PFSK-1 (cell line): ENCODE measurements around the gene ZSCAN5A.

ENCODE experiments used
- FOXP2 ChIP-seq: optimal IDR thresholded peaks from 2 replicates; pipeline ENCODE3; 2011; ENCODE audit warnings: borderline replicate concordance, control low read depth, inconsistent platforms; ENCODE audit not compliant: insufficient read depth; ENCODE audit errors: extremely low read length, extremely low read depth
- POLR2AphosphoS5 ChIP-seq: IDR thresholded peaks from 2 replicates; pipeline ENCODE4 v1.6.1; 2012; ENCODE audit warnings: low read depth, mild to moderate bottlenecking, control low read depth, low read length, moderate library complexity
- REST ChIP-seq, 2 experiments: IDR thresholded peaks; 2 replicates each; pipeline versions ENCODE4 v1.6.1 to v1.8.0; 2011 to 2012; ENCODE audit warnings: low read depth in 2 of 2, low read length in 2 of 2, control low read depth in 1 of 2, inconsistent platforms in 1 of 2, mild to moderate bottlenecking in 1 of 2, moderate library complexity in 1 of 2; ENCODE audit not compliant: insufficient read depth in 1 of 2
- SIN3A ChIP-seq: IDR thresholded peaks from 2 replicates; pipeline ENCODE4 v1.6.1; 2012; ENCODE audit warnings: mild to moderate bottlenecking, low read length, moderate library complexity, borderline replicate concordance; ENCODE audit not compliant: insufficient read depth
- TAF1 ChIP-seq: IDR thresholded peaks from 2 replicates; pipeline ENCODE4 v1.6.1; 2012; ENCODE audit warnings: low read length, control low read depth, borderline replicate concordance; ENCODE audit not compliant: insufficient read depth

GRCh38 chr19:56272161-56272798 is 42.4 kb downstream of the ZSCAN5A start, which contains the start of gene EDDM13:
- TF ChIP-seq POLR2AphosphoS5 (no peak), REST (IDR thresholded peaks at IDR 0.05; ENCODE audit: insufficient read depth in 1 of 2, low read depth in 2 of 2, low read length in 2 of 2) (no peak), TAF1 (no peak), SIN3A (no peak), FOXP2 (no peak)
